HG03558 (cell line): Measurements from ENCODE around the gene MAP3K3.

Experiments used
- ATAC-seq: cut with Tn5 transposase; IDR thresholded peaks from one replicate; pipeline ENCODE4 v1.9.1; 2021; ENCODE audit warnings: moderate number of reproducible peaks; ENCODE audit not compliant: unreplicated experiment; ENCODE audit errors: extremely low read depth

Gene MAP3K3

GRCh38 chr17:63689479-63689878 is 67.3 kb downstream of the MAP3K3 start:
- no peak for ATAC-seq

DNA sequence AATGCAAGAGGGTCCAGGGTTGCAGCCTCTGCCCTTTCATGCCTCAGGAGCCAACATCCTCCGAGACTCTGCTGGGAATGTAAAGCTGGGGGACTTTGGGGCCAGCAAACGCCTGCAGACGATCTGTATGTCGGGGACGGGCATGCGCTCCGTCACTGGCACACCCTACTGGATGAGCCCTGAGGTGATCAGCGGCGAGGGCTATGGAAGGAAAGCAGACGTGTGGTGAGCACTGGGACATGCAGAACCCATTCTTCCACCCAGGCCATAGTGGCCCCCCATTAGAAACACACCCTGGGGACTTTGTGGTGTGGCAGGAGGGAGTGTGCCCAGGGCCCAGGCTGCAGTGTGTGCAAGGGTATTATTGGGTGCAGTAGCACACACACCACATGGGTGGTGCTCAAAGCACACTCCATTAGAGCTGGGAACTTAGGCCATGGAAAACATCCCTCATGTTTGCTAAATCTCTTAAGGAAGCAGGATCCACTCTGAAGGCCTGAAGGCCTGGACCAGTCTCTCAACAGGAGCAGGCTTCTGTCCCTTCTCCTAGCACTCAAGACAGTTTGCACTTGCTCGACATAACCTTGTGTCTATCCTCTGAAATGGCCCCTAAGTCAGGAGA is 70.1 kb downstream of the MAP3K3 start:
- no peak for ATAC-seq

GRCh38 chr17:63693411-63694113 is 71.3 kb downstream of the MAP3K3 start:
- ATAC-seq, result no peak

DNA sequence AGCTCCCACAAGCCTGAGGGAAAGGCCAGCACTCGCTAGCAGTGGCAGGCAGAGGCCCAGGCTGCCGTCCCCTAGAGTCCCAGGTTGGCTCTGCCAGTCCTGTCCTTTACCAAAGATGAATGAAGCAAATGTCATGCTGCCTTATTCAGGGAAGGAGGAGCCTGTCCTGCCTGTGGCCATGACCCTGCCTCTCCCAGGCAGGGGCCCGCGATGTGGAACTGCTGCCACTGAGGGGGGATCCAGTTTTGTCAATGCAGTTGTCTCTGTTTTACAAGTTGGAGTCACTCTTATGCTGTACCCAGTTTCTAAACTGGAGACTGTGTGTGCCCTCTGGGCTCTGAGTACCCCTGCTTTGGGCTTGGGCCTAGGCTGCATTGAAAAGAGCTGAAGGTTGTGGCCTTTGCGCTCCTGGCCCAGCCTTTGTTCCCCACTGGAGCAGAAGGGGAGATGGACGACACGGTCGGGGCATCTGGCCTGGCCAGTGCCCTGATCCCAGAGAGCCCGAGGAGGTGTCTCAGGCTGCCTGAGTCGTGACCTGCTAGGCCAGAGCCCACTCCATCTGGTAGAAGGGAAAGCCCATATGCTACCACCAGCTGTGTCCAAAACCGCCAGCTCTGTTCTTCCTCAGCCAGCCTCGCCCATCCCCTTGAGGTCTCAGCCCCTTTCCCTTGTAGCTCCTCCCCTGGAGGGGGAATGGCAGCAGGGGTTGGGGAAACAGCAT is 72.2 kb downstream of the MAP3K3 start:
- no peak for ATAC-seq

DNA sequence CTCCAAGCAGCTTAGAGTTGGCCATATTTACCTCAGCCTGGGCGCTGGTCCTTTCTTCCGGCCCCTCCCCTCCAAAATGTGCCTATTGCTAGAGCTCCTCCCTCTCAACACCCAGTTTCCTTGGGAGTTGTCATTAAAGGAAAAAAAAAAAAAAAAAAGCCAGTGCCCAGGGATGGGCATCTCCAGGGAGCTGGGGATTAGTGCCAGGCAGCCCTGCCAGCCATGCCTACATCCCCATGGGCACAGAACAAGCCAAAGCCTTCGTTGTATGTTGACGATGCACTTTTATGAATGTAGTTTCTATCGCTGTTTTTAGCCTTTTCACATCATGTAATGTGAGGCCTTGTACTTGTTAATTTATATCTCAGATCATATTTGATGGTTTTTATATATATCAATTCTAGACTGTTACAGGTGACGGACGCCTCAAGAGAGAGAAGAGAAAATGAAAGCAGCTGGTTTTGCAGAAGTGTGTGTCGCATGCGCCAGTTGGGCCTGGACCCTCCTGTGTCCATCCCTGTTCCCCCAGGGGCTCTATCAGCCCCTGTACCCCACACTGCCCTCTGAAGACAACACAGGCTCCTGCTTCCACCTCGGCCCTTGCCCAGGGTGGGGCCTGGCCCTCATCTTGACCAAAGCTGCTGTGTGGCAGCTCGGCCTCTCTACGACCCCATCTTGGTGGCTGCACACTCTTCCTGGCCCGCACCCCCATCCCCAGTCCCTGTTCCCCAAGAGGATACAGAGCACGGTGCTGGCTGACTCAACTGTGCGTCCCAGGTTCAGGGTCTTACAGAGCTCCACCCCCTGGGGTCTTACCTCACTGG is 72.9 kb downstream of the MAP3K3 start:
- ATAC-seq, result no peak

- no peak for ATAC-seq
These were observed 73.7 kb downstream of the MAP3K3 start for GRCh38 chr17:63695889-63696288.

GRCh38 chr17:63696381-63696961 is 74.3 kb downstream of the MAP3K3 start:
- no peak for ATAC-seq

- no peak for ATAC-seq
These were observed 75.4 kb downstream of the MAP3K3 start for GRCh38 chr17:63697341-63698286.

GRCh38 chr17:63698381-63698885 is 76.2 kb downstream of the MAP3K3 start:
- no peak for ATAC-seq

DNA sequence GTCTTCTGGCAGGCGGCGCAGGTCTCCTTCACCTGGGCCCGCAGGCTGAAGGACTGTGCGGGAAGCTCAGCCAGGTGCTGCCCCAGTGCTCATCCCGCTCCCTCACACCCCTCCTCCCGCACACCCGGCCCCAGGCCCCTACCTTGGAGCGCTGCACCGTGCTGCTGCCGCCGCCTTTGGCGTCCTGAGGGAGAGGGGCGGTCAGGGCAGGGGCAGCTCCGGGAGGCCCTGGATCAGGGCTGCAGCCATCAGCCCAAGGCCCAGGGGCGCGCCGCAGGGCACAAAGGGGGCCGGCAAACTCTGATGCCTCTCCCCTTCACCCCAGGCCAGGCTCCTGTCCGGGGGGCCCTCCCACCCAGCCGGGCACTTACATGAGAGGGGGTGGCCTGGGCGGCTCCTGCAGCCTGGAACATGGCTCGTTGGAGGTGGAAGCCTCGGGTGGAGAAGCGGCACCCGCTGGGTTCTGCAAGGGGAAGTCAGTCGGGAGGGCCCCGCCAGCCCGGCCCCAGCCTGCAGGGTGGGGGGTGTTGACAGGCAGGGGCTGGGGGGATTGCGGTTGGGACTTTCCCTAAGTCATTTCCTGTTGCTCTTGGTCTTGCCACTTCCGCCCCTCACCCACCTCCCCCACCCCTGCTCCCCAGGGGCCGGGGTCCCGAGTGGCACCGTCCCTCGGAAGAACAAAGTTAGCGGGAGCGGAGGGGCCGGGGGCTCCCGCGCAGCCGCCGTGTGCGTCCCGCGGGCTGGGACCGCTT is 76.8 kb downstream of the MAP3K3 start:
- ATAC-seq, result no peak

GRCh38 chr17:63699638-63700527 is 77.7 kb downstream of the MAP3K3 start, which contains the start of gene LIMD2:
Gene LIMD2, minus strand, starts transcription at chr17:63700125. Its CDS starts 827 bp downstream, at chr17:63699298.
- no peak for ATAC-seq

GRCh38 chr17:63700528-63701455 is 78.6 kb downstream of the MAP3K3 start:
- no peak for ATAC-seq

GRCh38 chr17:63701456-63701820 is 79.2 kb downstream of the MAP3K3 start:
- no peak for ATAC-seq

GRCh38 chr17:63701868-63702720 is 79.9 kb downstream of the MAP3K3 start:
- ATAC-seq, result no peak

DNA sequence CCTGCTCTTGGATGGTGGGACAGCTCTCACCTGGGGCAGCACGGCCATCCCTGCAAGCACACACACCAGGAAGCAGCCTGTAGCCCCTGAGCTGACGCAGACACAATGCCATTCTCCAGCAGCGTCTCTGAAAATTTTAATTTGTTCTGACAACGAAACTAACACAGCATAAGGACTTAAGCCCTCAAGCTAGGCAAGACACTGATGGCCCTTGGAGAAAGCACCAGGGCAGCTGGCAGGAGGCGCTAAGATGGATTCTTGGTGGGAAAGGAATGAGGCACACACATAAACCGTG is 80.5 kb downstream of the MAP3K3 start:
- no peak for ATAC-seq

DNA sequence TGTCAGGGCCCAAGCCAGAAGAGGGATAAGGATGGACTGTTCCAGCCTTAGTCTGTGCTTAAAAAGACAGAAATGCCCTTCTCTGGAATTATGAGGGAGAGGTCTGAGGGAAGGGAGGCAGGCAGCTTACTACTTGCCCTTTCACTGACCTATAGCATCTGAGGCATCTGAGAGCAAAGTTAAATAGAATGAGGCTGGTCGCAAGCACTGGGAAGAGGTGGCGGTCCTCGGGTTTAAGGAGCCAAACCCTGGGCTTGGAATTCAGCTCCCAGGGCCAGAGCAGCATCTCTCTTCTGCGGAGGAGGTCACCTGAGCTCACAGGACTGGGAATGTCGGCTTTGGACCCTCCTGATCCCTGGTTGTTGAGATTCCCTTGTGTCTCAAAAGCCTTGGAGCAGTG is 80.8 kb downstream of the MAP3K3 start:
- no peak for ATAC-seq
